GM10847 (cell line): ENCODE data around the gene NAGS.

Experiments
- POLR2A ChIP-seq: IDR thresholded peaks from 2 replicates; pipeline ENCODE4 v1.6.1; 2011; ENCODE audit not compliant: insufficient read length; ENCODE audit errors: extremely low read depth

The NAGS gene

DNA sequence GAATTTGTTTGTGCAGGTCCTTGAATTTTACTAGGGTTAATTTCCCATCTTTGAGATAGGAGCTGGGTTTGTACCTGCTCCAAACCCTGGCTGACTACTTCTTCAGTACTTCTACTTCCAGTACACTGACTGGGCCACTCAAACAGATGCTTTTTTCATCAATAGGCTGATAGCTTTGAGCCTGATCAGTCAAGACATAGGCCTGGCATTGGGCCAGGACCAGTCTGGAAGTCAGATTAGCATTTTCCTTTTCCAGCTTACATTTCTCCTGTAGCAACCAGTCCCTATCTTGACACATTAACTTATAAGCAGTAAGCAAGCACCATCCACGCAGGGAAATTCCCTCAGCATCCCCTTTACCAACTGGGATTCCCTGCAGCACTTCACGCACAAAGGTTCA, 17.8 kb downstream of the NAGS start:
- TF ChIP-seq POLR2A: no peak

DNA sequence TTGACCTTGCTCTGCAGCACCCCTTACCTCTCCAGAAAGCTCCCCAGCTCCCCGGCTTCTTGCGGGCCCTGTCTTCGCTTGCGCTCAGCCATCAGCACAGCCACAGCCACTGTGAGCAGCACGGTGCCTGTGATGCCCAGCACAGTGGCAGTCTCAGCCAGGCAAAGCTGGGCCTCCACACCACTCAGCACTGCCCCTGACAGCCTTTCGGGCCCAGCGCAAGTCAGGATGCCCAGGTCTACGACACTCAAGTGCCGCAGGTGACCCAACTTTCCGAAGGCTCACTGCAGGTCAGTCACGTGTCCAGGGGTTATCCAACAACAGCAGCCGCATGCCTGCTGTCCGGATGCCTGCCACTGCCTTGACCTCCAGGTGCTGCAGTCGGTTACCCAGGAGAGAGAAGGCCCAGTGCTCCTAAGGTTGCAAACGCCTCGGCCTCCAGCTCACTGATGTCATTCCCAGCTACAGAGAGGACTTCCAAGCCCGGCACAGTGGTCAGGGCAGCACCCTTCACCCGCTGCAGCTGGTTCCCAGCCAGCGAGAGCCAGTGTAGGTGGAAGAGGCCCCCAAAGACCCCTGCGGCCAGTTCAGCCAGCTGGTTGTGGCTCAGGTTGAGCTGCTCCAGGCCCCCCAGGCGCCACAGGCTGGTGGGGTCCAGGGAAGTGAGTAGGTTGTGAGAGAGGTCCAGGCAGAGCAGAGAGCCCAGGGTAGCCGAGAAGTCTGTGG, 19.3 kb downstream of the NAGS start:
- no peak for TF ChIP-seq POLR2A

DNA sequence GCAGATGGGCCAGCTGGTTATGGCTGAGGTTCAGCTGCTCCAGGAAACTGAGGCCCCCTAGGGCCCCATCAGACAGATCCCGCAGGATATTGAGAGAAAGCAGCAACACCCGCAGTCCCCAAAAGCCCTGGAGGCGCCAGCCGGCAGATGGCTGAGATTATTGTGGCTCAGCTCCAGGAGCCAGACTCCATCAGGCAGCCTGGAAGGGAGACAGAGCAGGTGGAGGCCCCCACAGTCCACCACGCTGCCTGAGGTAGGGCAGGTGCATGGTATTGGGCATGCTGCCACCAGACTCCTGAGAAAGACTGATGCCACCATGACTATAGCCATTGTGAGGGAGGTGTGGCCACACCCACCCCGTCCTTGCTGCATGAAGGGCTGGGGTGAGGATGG, 19.8 kb downstream of the NAGS start:
- no peak for TF ChIP-seq POLR2A

- TF ChIP-seq POLR2A: no peak
Measured at GRCh38 chr17:44024853-44025252, 20.4 kb downstream of the NAGS start.

- TF ChIP-seq POLR2A: no peak
Measured at GRCh38 chr17:44029736-44030135, 25.3 kb downstream of the NAGS start.

DNA sequence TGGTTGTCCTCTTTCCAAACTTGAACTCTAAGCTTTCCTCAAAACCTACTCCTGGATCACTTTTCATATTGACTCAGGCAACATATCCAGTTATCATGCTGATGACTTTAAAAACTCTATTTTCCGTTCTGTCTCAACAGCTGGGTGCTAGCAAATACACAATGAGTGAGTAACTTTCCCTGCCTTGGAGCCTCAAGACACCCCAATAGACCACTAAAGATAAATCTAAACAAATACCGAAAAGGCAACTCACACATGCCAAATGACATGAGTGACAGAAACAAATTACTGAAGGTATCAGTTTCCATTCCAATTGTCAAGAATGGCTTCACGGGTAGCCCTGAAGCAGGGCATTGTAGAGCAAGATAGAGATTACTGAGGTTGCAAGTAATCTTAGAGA, 26.1 kb downstream of the NAGS start:
- TF ChIP-seq POLR2A: no peak

DNA sequence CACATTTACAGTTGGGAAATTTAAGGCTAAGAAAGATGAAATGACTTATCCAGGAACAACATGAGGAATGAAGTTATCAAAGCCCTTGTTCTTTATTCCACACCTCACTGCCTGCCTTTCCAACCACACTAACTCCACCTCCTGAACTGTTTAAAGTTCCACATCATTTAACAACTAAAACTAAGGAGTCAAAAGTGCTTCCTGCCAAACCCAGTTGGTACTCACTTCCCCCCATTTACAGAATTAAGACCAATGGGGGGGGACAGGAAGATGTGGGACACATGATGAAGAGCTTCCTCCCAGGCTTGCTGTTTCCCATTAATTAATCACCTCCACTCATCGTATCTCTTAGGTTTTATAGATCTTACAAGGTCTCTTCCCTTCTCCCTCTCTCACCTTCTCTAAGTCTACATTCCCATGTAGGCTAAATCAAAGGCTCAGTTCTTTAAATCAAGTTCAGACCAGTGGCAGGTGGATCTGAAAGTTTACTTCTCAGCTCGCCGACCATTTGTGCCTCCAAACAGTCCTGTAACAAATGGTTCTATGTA, 29.5 kb downstream of the NAGS start:
- TF ChIP-seq POLR2A: no peak

DNA sequence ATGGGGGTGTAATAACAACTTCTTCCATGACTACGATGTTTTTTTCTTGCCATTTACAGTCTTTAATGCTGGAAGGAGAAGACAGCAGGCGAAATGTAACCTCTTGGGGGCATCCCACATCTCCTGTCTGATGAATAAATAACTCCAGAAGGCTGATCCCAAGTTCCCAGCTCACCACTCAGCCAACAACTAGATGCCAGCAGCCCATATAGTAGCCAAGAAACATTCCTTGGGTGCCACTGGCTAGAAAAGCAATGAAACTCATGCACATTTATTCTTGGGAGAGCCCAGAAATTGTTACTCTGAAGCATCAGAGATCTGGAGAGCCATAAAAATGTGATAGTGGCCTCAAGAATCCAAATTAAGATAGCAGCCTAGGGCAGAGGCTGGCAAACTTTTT, 33.0 kb downstream of the NAGS start:
- TF ChIP-seq POLR2A: no peak

- no peak for TF ChIP-seq POLR2A
Measured at GRCh38 chr17:44038604-44039011, 34.2 kb downstream of the NAGS start.

GRCh38 chr17:44039829-44040635, 35.6 kb downstream of the NAGS start:
- no peak for TF ChIP-seq POLR2A

GRCh38 chr17:44043272-44043696, 38.9 kb downstream of the NAGS start:
- no peak for TF ChIP-seq POLR2A

DNA sequence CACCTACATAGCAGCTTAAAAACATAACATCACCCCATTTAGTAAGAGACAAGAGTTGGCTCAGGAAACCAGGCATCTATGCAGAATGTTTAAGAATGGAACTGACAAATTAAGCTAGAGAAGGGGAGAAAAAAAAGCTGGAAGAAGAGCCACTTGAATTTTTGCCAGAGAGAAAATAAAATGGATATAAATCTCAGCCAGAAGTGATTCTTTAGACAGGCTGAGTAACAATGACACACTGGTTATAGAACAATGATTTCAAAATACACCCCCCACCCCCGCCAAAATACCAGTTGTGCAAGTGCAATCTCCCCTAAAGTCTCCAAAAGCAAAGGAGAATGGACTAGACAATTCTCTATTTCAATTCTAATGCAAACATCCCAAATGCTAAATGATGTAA, 39.6 kb downstream of the NAGS start:
- TF ChIP-seq POLR2A: no peak

DNA sequence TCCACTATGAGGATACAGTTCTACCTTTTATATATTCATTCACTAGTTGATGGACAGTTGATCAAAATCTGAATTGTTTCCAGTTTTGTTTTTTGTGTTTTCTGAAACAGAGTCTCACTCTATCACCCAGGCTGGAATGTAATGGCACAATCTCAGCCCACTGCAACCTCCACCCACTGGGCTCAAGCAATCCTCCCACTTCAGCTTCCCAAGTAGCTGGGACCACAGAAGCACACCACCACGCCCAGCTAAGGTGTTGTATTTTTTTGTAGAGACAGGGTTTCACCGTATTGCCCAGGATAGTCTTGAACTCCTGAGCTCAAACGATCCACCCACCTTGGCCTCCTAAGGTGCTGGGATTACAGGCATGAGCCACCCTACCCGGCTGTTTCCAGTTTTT, 41.1 kb downstream of the NAGS start:
- TF ChIP-seq POLR2A: no peak

DNA sequence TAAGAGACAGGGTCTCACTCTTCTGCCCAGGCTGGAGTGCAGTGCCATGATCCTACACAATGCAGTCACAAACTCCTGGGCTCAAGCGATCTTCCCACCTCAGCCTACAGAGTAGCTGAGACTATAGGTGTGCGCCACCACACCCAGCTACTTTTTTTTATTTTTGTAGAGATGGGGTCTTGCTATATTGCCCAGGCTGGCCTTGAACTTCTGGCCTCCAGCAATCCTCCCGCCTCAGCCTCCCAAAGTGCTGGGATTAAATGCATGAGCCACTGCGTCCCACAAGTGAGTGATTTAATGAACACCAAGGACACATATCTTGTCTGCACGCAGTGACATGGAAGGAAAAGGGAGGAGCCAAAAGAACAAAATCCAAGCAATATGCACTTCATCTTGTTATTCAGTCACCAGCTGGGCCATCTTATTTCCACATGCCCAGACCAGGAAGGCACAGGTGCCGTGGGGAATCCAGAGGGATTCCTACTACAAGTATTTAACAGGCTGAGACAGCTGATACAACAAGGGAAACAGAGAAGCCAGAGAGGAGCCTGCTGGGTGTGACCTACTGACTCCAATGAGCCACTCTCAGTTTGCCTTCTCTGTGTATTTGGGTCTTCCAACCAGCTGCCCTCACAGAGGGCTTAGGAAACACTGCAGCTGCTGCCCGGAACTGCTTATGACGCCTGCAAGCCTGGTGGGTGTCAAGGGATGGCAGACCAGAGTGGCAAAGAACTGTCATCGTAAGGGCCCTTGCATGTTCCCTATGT, 45.1 kb downstream of the NAGS start:
- TF ChIP-seq POLR2A: no peak

GRCh38 chr17:44053125-44053872, 48.9 kb downstream of the NAGS start:
- TF ChIP-seq POLR2A: no peak
